ENCODE measurements around the gene FHIT. TPM values are rescaled to one million over a fixed set of nuclear protein-coding genes. Genes with fewer than 3 reads are reported as not detected.

The FHIT gene
- total and polyA plus RNA-seq, 2 of the 4 experiments (the other 2 are of a cell fraction), result 0.07 TPM; not detected in 1

GRCh38 chr3:60829058-60829457, 422.2 kb downstream of the FHIT start:
- intact Hi-C loops (cut with micrococcal nuclease), result no loop called here
- Histone ChIP-seq H2BK20ac (ENCODE audit: low read depth, low read length) (no peak overlapping the region), H3K9ac (ENCODE audit: low read depth, low read length) (no peak overlapping the region), H2AK5ac (ENCODE audit: low read depth, low read length) (no peak overlapping the region), H3K18ac (ENCODE audit: low read depth, low read length) (no peak overlapping the region), H3K79me1 (ENCODE audit: low read depth in 1 of 2, low read length in 2 of 2) (no peaks in the 10 kb centered on the region), H3K56ac (ENCODE audit: extremely low read depth, insufficient read depth, low read length) (no peak overlapping the region), H3K4me1 (ENCODE audit: control insufficient read depth, insufficient read depth, low read length) (no peaks in the 10 kb centered on the region), H2BK120ac (ENCODE audit: low read depth, low read length) (no peak overlapping the region), H2BK15ac (ENCODE audit: low read depth, low read length) (no peak overlapping the region), H3K4me3 (ENCODE audit: insufficient read depth, low read depth, low read length) (no peak overlapping the region), H3K36me3 (ENCODE audit: control insufficient read depth, insufficient read depth, low read length) (no peaks in the 10 kb centered on the region), H3K27me3 (ENCODE audit: control insufficient read depth, insufficient read depth, low read length) (no peaks in the 10 kb centered on the region), H2AFZ (replicated peaks; ENCODE audit: low read length, poor library complexity) (no peak overlapping the region), H2AK9ac (replicated peaks; ENCODE audit: low read depth, low read length, poor library complexity) (no peak overlapping the region), H4K20me1 (ENCODE audit: insufficient read depth, low read length) (no peaks in the 10 kb centered on the region), H3K9me3 (ENCODE audit: control insufficient read depth, insufficient read depth, low read length) (peaks cover 2% of the 10 kb centered on the region; the same call in 1 of the 2 replicates), H3K27ac (ENCODE audit: insufficient read depth, low read length) (no peak overlapping the region), H4K8ac (ENCODE audit: low read depth in 2 of 2, low read length in 2 of 2) (no peak overlapping the region), H4K91ac (ENCODE audit: insufficient read depth, low read depth, low read length) (no peak overlapping the region), H3K23ac (ENCODE audit: low read depth, low read length) (no peak overlapping the region), H3K9me1 (ENCODE audit: insufficient read depth, low read length) (no peaks in the 10 kb centered on the region), H3K14ac (replicated peaks; ENCODE audit: low read depth, low read length) (no peak overlapping the region), H3K4me2 (ENCODE audit: low read depth, low read length) (no peak overlapping the region), H4K5ac (ENCODE audit: low read depth, low read length) (no peak overlapping the region), H2BK5ac (ENCODE audit: low read depth, low read length, poor library complexity, severe bottlenecking) (no peak overlapping the region), H3K4ac (ENCODE audit: low read depth, low read length) (no peak overlapping the region)
- dilution Hi-C loops (cut with HindIII; ENCODE audit: low sequenced_read_pairs, unreplicated experiment), result no loop called here
- in situ Hi-C loops (cut with MboI; ENCODE audit: low sequenced_read_pairs), result no loop called here
- ChIA-PET POLR2A (ENCODE audit: unreplicated experiment) (no interaction called here), CTCF (no interaction called here)
- ATAC-seq (ENCODE audit: low read depth), result no peak
- no peak for TF ChIP-seq FOS (IDR thresholded peaks at IDR 0.05; ENCODE audit: low read depth, low read length)
- TF ChIP-seq SMC3 (IDR thresholded peaks at IDR 0.05; ENCODE audit: low read depth, low read length), result no peak
- no peak for TF ChIP-seq RFX5 (IDR thresholded peaks at IDR 0.05; ENCODE audit: low read depth, low read length)
- no peak for TF ChIP-seq NFE2L2 (IDR thresholded peaks at IDR 0.05; ENCODE audit: low read depth, low read length)
- TF ChIP-seq USF2 (IDR thresholded peaks at IDR 0.05; ENCODE audit: low read depth, low read length), result no peak
- TF ChIP-seq RAD21 (IDR thresholded peaks at IDR 0.05; ENCODE audit: low read length), result no peak
- TF ChIP-seq CHD1 (IDR thresholded peaks at IDR 0.05; ENCODE audit: low read depth, low read length), result no peak
- TF ChIP-seq ELK1 (IDR thresholded peaks at IDR 0.05; ENCODE audit: borderline replicate concordance, low read depth, low read length), result no peak
- no peak for TF ChIP-seq CTCF (conservative IDR thresholded peaks at IDR 0.05; ENCODE audit: low read depth, low read length)
- DNase-seq, result no peak
- BruUV-seq (replicated peaks), result no TSS peak
- WGBS, 2 experiments (ENCODE audit: extremely low coverage in 2 of 2, insufficient read length in 1 of 2), result 40% methylated on average over 1 of the region's 1 CpG; no CpG with 5 or more reads in 1 of the 2 experiments
